ENCODE measurements around the gene MRPS35. TPM values are rescaled to one million over a fixed set of nuclear protein-coding genes. Genes with fewer than 3 reads are reported as not detected.

The MRPS35 gene
- total and polyA plus RNA-seq, 2 experiments from 2014 or later = 58.1 to 58.7 TPM

DNA sequence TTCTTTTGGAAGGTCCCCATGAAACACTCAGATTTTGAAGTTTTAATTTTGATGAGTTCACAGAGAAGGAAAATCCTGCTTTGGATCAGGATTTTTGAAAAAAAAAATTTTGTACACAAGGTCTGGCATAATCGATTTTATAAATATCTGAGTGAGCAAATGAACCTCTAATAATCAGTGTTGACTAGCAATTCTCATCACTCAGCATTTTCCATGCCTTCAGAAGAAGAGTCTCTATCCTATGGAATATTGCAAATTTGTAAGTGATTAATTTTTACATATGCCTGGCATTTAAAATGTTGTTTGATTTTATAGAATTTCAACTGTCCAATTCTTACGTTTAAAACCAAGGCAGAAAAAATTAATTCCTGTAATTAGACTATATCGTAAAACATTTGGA lies 44.9 kb upstream of the MRPS35 start:
- H3K27ac ChIP-seq (ENCODE audit: low read depth) = no peak overlapping the region
- H2AFZ ChIP-seq = no peak overlapping the region
- H3K4me3 Mint-ChIP-seq = no peak overlapping the region
- DNase-seq (ENCODE audit: low spot score) = no peak
- TF ChIP-seq ZNF114 (CRISPR knock-in tag; IDR thresholded peaks at IDR 0.05) (no peak), CREB1 (CRISPR knock-in tag; IDR thresholded peaks at IDR 0.05; ENCODE audit: low read depth) (no peak), EZH2 (IDR thresholded peaks at IDR 0.05; ENCODE audit: low read depth, unreplicated experiment) (no peak), ZNF331 (CRISPR knock-in tag; IDR thresholded peaks at IDR 0.05; ENCODE audit: low read depth) (no peak), NANOG (IDR thresholded peaks at IDR 0.05; ENCODE audit: borderline replicate concordance) (no peak), STAT1 (IDR thresholded peaks at IDR 0.05; ENCODE audit: unreplicated experiment) (no peak), JUNB (IDR thresholded peaks at IDR 0.05; ENCODE audit: unreplicated experiment) (no peak)
- TF ChIP-seq, protein P1, sequence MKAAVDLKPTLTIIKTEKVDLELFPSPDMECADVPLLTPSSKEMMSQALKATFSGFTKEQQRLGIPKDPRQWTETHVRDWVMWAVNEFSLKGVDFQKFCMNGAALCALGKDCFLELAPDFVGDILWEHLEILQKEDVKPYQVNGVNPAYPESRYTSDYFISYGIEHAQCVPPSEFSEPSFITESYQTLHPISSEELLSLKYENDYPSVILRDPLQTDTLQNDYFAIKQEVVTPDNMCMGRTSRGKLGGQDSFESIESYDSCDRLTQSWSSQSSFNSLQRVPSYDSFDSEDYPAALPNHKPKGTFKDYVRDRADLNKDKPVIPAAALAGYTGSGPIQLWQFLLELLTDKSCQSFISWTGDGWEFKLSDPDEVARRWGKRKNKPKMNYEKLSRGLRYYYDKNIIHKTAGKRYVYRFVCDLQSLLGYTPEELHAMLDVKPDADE (IDR thresholded peaks at IDR 0.05) = no peak
- TF ChIP-seq, protein P2, sequence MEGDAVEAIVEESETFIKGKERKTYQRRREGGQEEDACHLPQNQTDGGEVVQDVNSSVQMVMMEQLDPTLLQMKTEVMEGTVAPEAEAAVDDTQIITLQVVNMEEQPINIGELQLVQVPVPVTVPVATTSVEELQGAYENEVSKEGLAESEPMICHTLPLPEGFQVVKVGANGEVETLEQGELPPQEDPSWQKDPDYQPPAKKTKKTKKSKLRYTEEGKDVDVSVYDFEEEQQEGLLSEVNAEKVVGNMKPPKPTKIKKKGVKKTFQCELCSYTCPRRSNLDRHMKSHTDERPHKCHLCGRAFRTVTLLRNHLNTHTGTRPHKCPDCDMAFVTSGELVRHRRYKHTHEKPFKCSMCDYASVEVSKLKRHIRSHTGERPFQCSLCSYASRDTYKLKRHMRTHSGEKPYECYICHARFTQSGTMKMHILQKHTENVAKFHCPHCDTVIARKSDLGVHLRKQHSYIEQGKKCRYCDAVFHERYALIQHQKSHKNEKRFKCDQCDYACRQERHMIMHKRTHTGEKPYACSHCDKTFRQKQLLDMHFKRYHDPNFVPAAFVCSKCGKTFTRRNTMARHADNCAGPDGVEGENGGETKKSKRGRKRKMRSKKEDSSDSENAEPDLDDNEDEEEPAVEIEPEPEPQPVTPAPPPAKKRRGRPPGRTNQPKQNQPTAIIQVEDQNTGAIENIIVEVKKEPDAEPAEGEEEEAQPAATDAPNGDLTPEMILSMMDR (conservative IDR thresholded peaks at IDR 0.05; ENCODE audit: low read depth in 2 of 2) = no peak
- H3K27me3 ChIP-seq (ENCODE audit: insufficient read depth) = no peaks in the 10 kb centered on the region
- no peaks in the 10 kb centered on the region for H3K4me1 Mint-ChIP-seq
- H3K27ac Mint-ChIP-seq = no peak overlapping the region
- H3K9me3 Mint-ChIP-seq = no peaks in the 10 kb centered on the region
- peaks cover 6% of the 10 kb centered on the region; the same call in 2 of the 3 replicates for H3K36me3 Mint-ChIP-seq (ENCODE audit: low read depth)
- no peaks in the 10 kb centered on the region for H3K27me3 Mint-ChIP-seq (ENCODE audit: insufficient read depth, low read depth, poor library complexity)
- no peaks in the 10 kb centered on the region for H3K4me1 ChIP-seq (ENCODE audit: insufficient read depth)
- no peak overlapping the region for H3K4me2 ChIP-seq
- H4K20me1 ChIP-seq (replicated peaks; ENCODE audit: insufficient read depth) = no peaks in the 10 kb centered on the region
- no peaks in the 10 kb centered on the region for H3F3A ChIP-seq (replicated peaks; ENCODE audit: low read depth)
- no peak overlapping the region for H3K4me3 ChIP-seq
- no peaks in the 10 kb centered on the region for H3K9me2 ChIP-seq (ENCODE audit: insufficient read depth)
- H3K79me2 ChIP-seq (replicated peaks; ENCODE audit: insufficient read depth) = no peaks in the 10 kb centered on the region
- ATAC-seq = no peak
- H3K36me3 ChIP-seq (ENCODE audit: insufficient read depth) = peaks cover 4% of the 10 kb centered on the region; the same call in 1 of the 2 replicates

DNA sequence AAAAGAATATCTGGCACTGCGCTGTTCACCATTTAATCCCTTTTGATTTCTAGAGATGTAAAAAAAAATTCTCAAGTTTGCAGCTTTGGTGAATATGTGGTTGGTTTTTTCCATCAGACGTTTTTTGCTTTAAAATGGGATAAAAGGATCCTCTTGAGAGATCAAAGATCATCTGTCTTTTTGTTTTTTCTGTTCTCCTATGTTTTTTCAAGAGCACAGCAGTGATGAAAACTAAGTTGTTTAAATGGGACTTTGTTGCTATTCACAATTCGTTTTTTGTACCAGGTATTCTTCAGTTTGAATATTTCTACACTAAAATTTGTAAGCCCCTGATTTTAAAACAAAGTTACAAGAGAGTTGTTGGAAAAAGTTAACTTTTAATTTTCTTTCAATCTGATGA lies 44.1 kb upstream of the MRPS35 start:
- H3K4me3 ChIP-seq = no peak overlapping the region
- no peak overlapping the region for H3K4me2 ChIP-seq
- ATAC-seq (no peak), DNase-seq (ENCODE audit: low spot score) (no peak)
- no peaks in the 10 kb centered on the region for H3F3A ChIP-seq (replicated peaks; ENCODE audit: low read depth)
- Mint-ChIP-seq H3K27ac (no peak overlapping the region), H3K36me3 (ENCODE audit: low read depth) (peaks cover 6% of the 10 kb centered on the region; the same call in 2 of the 3 replicates), H3K9me3 (no peaks in the 10 kb centered on the region), H3K4me1 (no peaks in the 10 kb centered on the region), H3K4me3 (no peak overlapping the region), H3K27me3 (ENCODE audit: insufficient read depth, low read depth, poor library complexity) (no peaks in the 10 kb centered on the region)
- no peak overlapping the region for H2AFZ ChIP-seq
- H3K9me2 ChIP-seq (ENCODE audit: insufficient read depth) = no peaks in the 10 kb centered on the region
- H3K4me1 ChIP-seq (ENCODE audit: insufficient read depth) = no peaks in the 10 kb centered on the region
- no peak overlapping the region for H3K27ac ChIP-seq (ENCODE audit: low read depth)
- H4K20me1 ChIP-seq (replicated peaks; ENCODE audit: insufficient read depth) = no peaks in the 10 kb centered on the region
- no peaks in the 10 kb centered on the region for H3K79me2 ChIP-seq (replicated peaks; ENCODE audit: insufficient read depth)
- peaks cover 4% of the 10 kb centered on the region; the same call in 1 of the 2 replicates for H3K36me3 ChIP-seq (ENCODE audit: insufficient read depth)
- H3K27me3 ChIP-seq (ENCODE audit: insufficient read depth) = no peaks in the 10 kb centered on the region
- TF ChIP-seq NANOG (IDR thresholded peaks at IDR 0.05; ENCODE audit: borderline replicate concordance) (no peak), EZH2 (IDR thresholded peaks at IDR 0.05; ENCODE audit: low read depth, unreplicated experiment) (no peak), ZNF114 (CRISPR knock-in tag; IDR thresholded peaks at IDR 0.05) (no peak), JUNB (IDR thresholded peaks at IDR 0.05; ENCODE audit: unreplicated experiment) (no peak), ZNF331 (CRISPR knock-in tag; IDR thresholded peaks at IDR 0.05; ENCODE audit: low read depth) (no peak)
- TF ChIP-seq, protein P1 (IDR thresholded peaks at IDR 0.05) = no peak
- TF ChIP-seq, protein P3, sequence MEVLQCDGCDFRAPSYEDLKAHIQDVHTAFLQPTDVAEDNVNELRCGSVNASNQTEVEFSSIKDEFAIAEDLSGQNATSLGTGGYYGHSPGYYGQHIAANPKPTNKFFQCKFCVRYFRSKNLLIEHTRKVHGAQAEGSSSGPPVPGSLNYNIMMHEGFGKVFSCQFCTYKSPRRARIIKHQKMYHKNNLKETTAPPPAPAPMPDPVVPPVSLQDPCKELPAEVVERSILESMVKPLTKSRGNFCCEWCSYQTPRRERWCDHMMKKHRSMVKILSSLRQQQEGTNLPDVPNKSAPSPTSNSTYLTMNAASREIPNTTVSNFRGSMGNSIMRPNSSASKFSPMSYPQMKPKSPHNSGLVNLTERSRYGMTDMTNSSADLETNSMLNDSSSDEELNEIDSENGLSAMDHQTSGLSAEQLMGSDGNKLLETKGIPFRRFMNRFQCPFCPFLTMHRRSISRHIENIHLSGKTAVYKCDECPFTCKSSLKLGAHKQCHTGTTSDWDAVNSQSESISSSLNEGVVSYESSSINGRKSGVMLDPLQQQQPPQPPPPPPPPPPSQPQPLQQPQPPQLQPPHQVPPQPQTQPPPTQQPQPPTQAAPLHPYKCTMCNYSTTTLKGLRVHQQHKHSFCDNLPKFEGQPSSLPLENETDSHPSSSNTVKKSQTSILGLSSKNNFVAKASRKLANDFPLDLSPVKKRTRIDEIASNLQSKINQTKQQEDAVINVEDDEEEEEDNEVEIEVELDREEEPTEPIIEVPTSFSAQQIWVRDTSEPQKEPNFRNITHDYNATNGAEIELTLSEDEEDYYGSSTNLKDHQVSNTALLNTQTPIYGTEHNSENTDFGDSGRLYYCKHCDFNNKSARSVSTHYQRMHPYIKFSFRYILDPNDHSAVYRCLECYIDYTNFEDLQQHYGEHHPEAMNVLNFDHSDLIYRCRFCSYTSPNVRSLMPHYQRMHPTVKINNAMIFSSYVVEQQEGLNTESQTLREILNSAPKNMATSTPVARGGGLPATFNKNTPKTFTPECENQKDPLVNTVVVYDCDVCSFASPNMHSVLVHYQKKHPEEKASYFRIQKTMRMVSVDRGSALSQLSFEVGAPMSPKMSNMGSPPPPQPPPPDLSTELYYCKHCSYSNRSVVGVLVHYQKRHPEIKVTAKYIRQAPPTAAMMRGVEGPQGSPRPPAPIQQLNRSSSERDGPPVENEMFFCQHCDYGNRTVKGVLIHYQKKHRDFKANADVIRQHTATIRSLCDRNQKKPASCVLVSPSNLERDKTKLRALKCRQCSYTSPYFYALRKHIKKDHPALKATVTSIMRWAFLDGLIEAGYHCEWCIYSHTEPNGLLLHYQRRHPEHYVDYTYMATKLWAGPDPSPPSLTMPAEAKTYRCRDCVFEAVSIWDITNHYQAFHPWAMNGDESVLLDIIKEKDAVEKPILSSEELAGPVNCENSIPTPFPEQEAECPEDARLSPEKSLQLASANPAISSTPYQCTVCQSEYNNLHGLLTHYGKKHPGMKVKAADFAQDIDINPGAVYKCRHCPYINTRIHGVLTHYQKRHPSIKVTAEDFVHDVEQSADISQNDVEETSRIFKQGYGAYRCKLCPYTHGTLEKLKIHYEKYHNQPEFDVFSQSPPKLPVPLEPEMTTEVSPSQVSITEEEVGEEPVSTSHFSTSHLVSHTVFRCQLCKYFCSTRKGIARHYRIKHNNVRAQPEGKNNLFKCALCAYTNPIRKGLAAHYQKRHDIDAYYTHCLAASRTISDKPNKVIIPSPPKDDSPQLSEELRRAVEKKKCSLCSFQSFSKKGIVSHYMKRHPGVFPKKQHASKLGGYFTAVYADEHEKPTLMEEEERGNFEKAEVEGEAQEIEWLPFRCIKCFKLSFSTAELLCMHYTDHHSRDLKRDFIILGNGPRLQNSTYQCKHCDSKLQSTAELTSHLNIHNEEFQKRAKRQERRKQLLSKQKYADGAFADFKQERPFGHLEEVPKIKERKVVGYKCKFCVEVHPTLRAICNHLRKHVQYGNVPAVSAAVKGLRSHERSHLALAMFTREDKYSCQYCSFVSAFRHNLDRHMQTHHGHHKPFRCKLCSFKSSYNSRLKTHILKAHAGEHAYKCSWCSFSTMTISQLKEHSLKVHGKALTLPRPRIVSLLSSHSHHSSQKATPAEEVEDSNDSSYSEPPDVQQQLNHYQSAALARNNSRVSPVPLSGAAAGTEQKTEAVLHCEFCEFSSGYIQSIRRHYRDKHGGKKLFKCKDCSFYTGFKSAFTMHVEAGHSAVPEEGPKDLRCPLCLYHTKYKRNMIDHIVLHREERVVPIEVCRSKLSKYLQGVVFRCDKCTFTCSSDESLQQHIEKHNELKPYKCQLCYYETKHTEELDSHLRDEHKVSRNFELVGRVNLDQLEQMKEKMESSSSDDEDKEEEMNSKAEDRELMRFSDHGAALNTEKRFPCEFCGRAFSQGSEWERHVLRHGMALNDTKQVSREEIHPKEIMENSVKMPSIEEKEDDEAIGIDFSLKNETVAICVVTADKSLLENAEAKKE (CRISPR knock-in tag; IDR thresholded peaks at IDR 0.05) = no peak
